WTC11 (cell line): ENCODE data around the gene PCK2. TPM values are rescaled to one million over a fixed set of nuclear protein-coding genes. Genes with fewer than 3 reads are reported as not detected.

Experiments
- ATAC-seq: fragments of 200-7000 bp; cut with Tn5 transposase; 2 replicates; pipeline ENCODE4 v1.10.0; 2021; ENCODE audit warnings: mild to moderate bottlenecking, moderate library complexity
- CTCF ChIA-PET: fragments of 300-600 bp; sonication (Branson Sonifier 250); formaldehyde crosslinking; loops from one replicate; lab custom pipeline; 2021; ENCODE audit warnings: antibody characterized with exemption; lab: Charles Lee
- POLR2A ChIA-PET: fragments of 350-600 bp; sonication (Branson Sonifier 250); formaldehyde crosslinking; loops from one replicate; lab custom pipeline; 2021; ENCODE audit warnings: antibody characterized with exemption; lab: Charles Lee
- DNase-seq: peaks from one replicate; pipeline ENCODE4 v3.0.0; 2021; ENCODE audit warnings: low spot score
- H3K27ac Mint-ChIP-seq: 2 replicates; pipeline ENCODE4 v1.8.0; 2021; ENCODE audit warnings: mixed read lengths
- H3K27me3 Mint-ChIP-seq: 2 replicates; pipeline ENCODE4 v1.8.0; 2021; ENCODE audit warnings: low read depth, mild to moderate bottlenecking, moderate library complexity, mixed read lengths
- H3K36me3 Mint-ChIP-seq: 2 replicates; pipeline ENCODE4 v1.8.0; 2021; ENCODE audit warnings: mixed read lengths
- H3K4me1 Mint-ChIP-seq: 2 replicates; pipeline ENCODE4 v1.8.0; 2022; ENCODE audit warnings: mixed read lengths
- H3K4me3 Mint-ChIP-seq: 2 replicates; pipeline ENCODE4 v1.8.0; 2021; ENCODE audit warnings: mild to moderate bottlenecking, moderate library complexity, mixed read lengths
- H3K9me3 Mint-ChIP-seq: 2 replicates; pipeline ENCODE4 v1.8.0; 2021; ENCODE audit warnings: mixed read lengths
- CDX4 ChIP-seq: fragments of 250-450 bp; sonication (Bioruptor Pico); IDR thresholded peaks from 2 replicates; pipeline ENCODE4 v1.9.0; 2021; ENCODE audit warnings: moderate library complexity, mild to moderate bottlenecking, inconsistent platforms, borderline replicate concordance
- CREM ChIP-seq: sonication (generic); formaldehyde crosslinking; IDR thresholded peaks from 2 replicates; pipeline ENCODE4 v1.8.1; 2022; ENCODE audit warnings: mild to moderate bottlenecking, missing genetic modification reagents, moderate library complexity
- ELF4 ChIP-seq: sonication (generic); formaldehyde crosslinking; IDR thresholded peaks from 2 replicates; pipeline ENCODE4 v1.8.1; 2022; ENCODE audit warnings: low read depth, mild to moderate bottlenecking, moderate library complexity, missing genetic modification reagents
- ERG ChIP-seq: fragments of 250-450 bp; sonication (Bioruptor Pico); IDR thresholded peaks from 2 replicates; pipeline ENCODE4 v1.8.0; 2021; ENCODE audit warnings: mild to moderate bottlenecking
- ESRRA ChIP-seq: sonication (generic); formaldehyde crosslinking; IDR thresholded peaks from 2 replicates; pipeline ENCODE4 v1.8.1; 2022; ENCODE audit warnings: mild to moderate bottlenecking, missing genetic modification reagents, borderline replicate concordance
- ETV6 ChIP-seq: sonication (generic); formaldehyde crosslinking; IDR thresholded peaks from 2 replicates; pipeline ENCODE4 v1.8.1; 2022; ENCODE audit warnings: mild to moderate bottlenecking, missing genetic modification reagents
- FOXJ3 ChIP-seq: sonication (generic); formaldehyde crosslinking; IDR thresholded peaks from 2 replicates; pipeline ENCODE4 v1.9.0; 2021; ENCODE audit warnings: missing genetic modification reagents, mild to moderate bottlenecking, borderline replicate concordance
- HMGA2 ChIP-seq: fragments of 250-450 bp; sonication (Bioruptor Pico); IDR thresholded peaks from 2 replicates; pipeline ENCODE4 v1.4.0; 2021; ENCODE audit warnings: mild to moderate bottlenecking, moderate library complexity
- IRF2 ChIP-seq: sonication (generic); formaldehyde crosslinking; IDR thresholded peaks from 2 replicates; pipeline ENCODE4 v1.8.0; 2022; ENCODE audit warnings: low read depth, missing genetic modification reagents, borderline replicate concordance
- MXD4 ChIP-seq: fragments of 250-450 bp; sonication (Bioruptor Pico); IDR thresholded peaks from 2 replicates; pipeline ENCODE4 v1.8.0; 2021; ENCODE audit warnings: mild to moderate bottlenecking, moderate library complexity, borderline replicate concordance
- NFATC4 ChIP-seq: fragments of 250-450 bp; sonication (Bioruptor Pico); IDR thresholded peaks from 2 replicates; pipeline ENCODE4 v1.9.0; 2021; ENCODE audit warnings: mild to moderate bottlenecking
- PRRX2 ChIP-seq: fragments of 250-450 bp; sonication (Bioruptor Pico); IDR thresholded peaks from 2 replicates; pipeline ENCODE4 v1.8.0; 2021; ENCODE audit warnings: mild to moderate bottlenecking
- SMAD4 ChIP-seq: sonication (generic); formaldehyde crosslinking; IDR thresholded peaks from 2 replicates; pipeline ENCODE4 v1.8.0; 2022; ENCODE audit warnings: mild to moderate bottlenecking, missing genetic modification reagents
- TEAD4 ChIP-seq: sonication (generic); formaldehyde crosslinking; IDR thresholded peaks from 2 replicates; pipeline ENCODE4 v1.8.0; 2022; ENCODE audit warnings: mild to moderate bottlenecking, missing genetic modification reagents
- TP53 ChIP-seq: sonication (generic); formaldehyde crosslinking; IDR thresholded peaks from 2 replicates; pipeline ENCODE4 v1.8.1; 2023; ENCODE audit warnings: mild to moderate bottlenecking, missing genetic modification reagents
- ZNF219 ChIP-seq: sonication (generic); formaldehyde crosslinking; IDR thresholded peaks from 2 replicates; pipeline ENCODE4 v1.8.0; 2023; ENCODE audit warnings: missing genetic modification reagents, mild to moderate bottlenecking, borderline replicate concordance
- ZNF263 ChIP-seq: sonication (generic); formaldehyde crosslinking; IDR thresholded peaks from 2 replicates; pipeline ENCODE4 v1.8.1; 2022; ENCODE audit warnings: low read depth, mild to moderate bottlenecking, moderate library complexity, missing genetic modification reagents
- ZNF423 ChIP-seq: fragments of 250-450 bp; sonication (Bioruptor Pico); IDR thresholded peaks from 2 replicates; pipeline ENCODE4 v2.1.2; 2022; ENCODE audit warnings: mild to moderate bottlenecking, moderate library complexity
- total RNA-seq: library from RNA; stranded (reverse); gene quantifications from 3 replicates; pipeline ENCODE4 v1.2.3, GENCODE V29; 2021
- TF ChIP-seq, protein P1 (sequence below): sonication (generic); formaldehyde crosslinking; conservative IDR thresholded peaks from 2 replicates; pipeline ENCODE4 v1.8.1; 2022; ENCODE audit warnings: mild to moderate bottlenecking, missing genetic modification reagents
- TF ChIP-seq, protein P2 (sequence below): sonication (generic); formaldehyde crosslinking; IDR thresholded peaks from 2 replicates; pipeline ENCODE4 v1.8.1; 2023; ENCODE audit warnings: mild to moderate bottlenecking, missing genetic modification reagents
- TF ChIP-seq, protein P3 (sequence below): fragments of 250-450 bp; sonication (Bioruptor Pico); IDR thresholded peaks from 2 replicates; pipeline ENCODE4 v1.9.0; 2021; ENCODE audit warnings: mild to moderate bottlenecking, borderline replicate concordance
- TF ChIP-seq, protein P4 (sequence below): sonication (generic); formaldehyde crosslinking; IDR thresholded peaks from 2 replicates; pipeline ENCODE4 v1.8.0; 2022; ENCODE audit warnings: mild to moderate bottlenecking, missing genetic modification reagents
- TF ChIP-seq, protein P5 (sequence below): sonication (generic); formaldehyde crosslinking; IDR thresholded peaks from 2 replicates; pipeline ENCODE4 v1.8.1; 2023; ENCODE audit warnings: mild to moderate bottlenecking, missing genetic modification reagents
- TF ChIP-seq, protein P6 (sequence below): fragments of 200-600 bp; IDR thresholded peaks from 2 replicates; pipeline ENCODE4 v1.8.0; 2022; ENCODE audit warnings: antibody characterized with exemption

PCK2 gene
- total RNA-seq, 1 experiment from 2014 or later: 67.0 TPM

GRCh38 chr14:24143511-24143910 lies 49.4 kb downstream of the PCK2 start:
- POLR2A ChIA-PET: no interaction called here
- CTCF ChIA-PET: interaction anchor here (1.5 kb wide), 1 partner anchor 18 kb away, joined by 3 read pairs; the partner anchor contains the start of gene IRF9
- no peaks in the 10 kb centered on the region for H3K27me3 Mint-ChIP-seq
- H3K27ac Mint-ChIP-seq: no peak overlapping the region
- H3K9me3 Mint-ChIP-seq: no peaks in the 10 kb centered on the region
- TF ChIP-seq, protein P1, sequence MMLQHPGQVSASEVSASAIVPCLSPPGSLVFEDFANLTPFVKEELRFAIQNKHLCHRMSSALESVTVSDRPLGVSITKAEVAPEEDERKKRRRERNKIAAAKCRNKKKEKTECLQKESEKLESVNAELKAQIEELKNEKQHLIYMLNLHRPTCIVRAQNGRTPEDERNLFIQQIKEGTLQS (CRISPR knock-in tag): no peak
- TF ChIP-seq ZNF219 (CRISPR knock-in tag) (no peak), HMGA2 (CRISPR knock-in tag) (no peak), TP53 (CRISPR knock-in tag) (no peak), IRF2 (CRISPR knock-in tag) (no peak), FOXJ3 (CRISPR knock-in tag) (no peak), ZNF263 (no peak), CDX4 (CRISPR knock-in tag) (no peak), CREM (no peak), ZNF423 (no peak), MXD4 (CRISPR knock-in tag) (no peak), ERG (no peak), SMAD4 (no peak), TEAD4 (no peak), ETV6 (CRISPR knock-in tag) (no peak)
- TF ChIP-seq, protein P2, sequence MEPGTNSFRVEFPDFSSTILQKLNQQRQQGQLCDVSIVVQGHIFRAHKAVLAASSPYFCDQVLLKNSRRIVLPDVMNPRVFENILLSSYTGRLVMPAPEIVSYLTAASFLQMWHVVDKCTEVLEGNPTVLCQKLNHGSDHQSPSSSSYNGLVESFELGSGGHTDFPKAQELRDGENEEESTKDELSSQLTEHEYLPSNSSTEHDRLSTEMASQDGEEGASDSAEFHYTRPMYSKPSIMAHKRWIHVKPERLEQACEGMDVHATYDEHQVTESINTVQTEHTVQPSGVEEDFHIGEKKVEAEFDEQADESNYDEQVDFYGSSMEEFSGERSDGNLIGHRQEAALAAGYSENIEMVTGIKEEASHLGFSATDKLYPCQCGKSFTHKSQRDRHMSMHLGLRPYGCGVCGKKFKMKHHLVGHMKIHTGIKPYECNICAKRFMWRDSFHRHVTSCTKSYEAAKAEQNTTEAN (CRISPR knock-in tag): no peak
- TF ChIP-seq, protein P3, sequence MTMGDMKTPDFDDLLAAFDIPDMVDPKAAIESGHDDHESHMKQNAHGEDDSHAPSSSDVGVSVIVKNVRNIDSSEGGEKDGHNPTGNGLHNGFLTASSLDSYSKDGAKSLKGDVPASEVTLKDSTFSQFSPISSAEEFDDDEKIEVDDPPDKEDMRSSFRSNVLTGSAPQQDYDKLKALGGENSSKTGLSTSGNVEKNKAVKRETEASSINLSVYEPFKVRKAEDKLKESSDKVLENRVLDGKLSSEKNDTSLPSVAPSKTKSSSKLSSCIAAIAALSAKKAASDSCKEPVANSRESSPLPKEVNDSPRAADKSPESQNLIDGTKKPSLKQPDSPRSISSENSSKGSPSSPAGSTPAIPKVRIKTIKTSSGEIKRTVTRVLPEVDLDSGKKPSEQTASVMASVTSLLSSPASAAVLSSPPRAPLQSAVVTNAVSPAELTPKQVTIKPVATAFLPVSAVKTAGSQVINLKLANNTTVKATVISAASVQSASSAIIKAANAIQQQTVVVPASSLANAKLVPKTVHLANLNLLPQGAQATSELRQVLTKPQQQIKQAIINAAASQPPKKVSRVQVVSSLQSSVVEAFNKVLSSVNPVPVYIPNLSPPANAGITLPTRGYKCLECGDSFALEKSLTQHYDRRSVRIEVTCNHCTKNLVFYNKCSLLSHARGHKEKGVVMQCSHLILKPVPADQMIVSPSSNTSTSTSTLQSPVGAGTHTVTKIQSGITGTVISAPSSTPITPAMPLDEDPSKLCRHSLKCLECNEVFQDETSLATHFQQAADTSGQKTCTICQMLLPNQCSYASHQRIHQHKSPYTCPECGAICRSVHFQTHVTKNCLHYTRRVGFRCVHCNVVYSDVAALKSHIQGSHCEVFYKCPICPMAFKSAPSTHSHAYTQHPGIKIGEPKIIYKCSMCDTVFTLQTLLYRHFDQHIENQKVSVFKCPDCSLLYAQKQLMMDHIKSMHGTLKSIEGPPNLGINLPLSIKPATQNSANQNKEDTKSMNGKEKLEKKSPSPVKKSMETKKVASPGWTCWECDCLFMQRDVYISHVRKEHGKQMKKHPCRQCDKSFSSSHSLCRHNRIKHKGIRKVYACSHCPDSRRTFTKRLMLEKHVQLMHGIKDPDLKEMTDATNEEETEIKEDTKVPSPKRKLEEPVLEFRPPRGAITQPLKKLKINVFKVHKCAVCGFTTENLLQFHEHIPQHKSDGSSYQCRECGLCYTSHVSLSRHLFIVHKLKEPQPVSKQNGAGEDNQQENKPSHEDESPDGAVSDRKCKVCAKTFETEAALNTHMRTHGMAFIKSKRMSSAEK (CRISPR knock-in tag): no peak
- TF ChIP-seq, protein P4, sequence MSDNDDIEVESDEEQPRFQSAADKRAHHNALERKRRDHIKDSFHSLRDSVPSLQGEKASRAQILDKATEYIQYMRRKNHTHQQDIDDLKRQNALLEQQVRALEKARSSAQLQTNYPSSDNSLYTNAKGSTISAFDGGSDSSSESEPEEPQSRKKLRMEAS (CRISPR knock-in tag): no peak
- H3K36me3 Mint-ChIP-seq: peaks cover 29% of the 10 kb centered on the region
- ATAC-seq (no peak), DNase-seq (no peak)
- peaks cover 29% of the 10 kb centered on the region for H3K4me1 Mint-ChIP-seq
- H3K4me3 Mint-ChIP-seq: no peak overlapping the region

GRCh38 chr14:24144451-24144850 lies 50.3 kb downstream of the PCK2 start:
- Mint-ChIP-seq H3K4me1 (peaks cover 28% of the 10 kb centered on the region), H3K27ac (no peak overlapping the region), H3K36me3 (peaks cover 26% of the 10 kb centered on the region), H3K27me3 (no peaks in the 10 kb centered on the region), H3K9me3 (no peaks in the 10 kb centered on the region), H3K4me3 (no peak overlapping the region)
- ATAC-seq: no peak
- ChIA-PET POLR2A (no interaction called here), CTCF (interaction anchor here (1.5 kb wide), 1 partner anchor 17 kb away, joined by 3 read pairs; the partner anchor contains the start of gene IRF9)
- DNase-seq: no peak
- no peak for TF ChIP-seq ELF4 (CRISPR knock-in tag)
- TF ChIP-seq ESRRA (CRISPR knock-in tag): no peak
- no peak for TF ChIP-seq NFATC4
- TF ChIP-seq CDX4 (CRISPR knock-in tag): no peak
- no peak for TF ChIP-seq PRRX2
- TF ChIP-seq, protein P5, sequence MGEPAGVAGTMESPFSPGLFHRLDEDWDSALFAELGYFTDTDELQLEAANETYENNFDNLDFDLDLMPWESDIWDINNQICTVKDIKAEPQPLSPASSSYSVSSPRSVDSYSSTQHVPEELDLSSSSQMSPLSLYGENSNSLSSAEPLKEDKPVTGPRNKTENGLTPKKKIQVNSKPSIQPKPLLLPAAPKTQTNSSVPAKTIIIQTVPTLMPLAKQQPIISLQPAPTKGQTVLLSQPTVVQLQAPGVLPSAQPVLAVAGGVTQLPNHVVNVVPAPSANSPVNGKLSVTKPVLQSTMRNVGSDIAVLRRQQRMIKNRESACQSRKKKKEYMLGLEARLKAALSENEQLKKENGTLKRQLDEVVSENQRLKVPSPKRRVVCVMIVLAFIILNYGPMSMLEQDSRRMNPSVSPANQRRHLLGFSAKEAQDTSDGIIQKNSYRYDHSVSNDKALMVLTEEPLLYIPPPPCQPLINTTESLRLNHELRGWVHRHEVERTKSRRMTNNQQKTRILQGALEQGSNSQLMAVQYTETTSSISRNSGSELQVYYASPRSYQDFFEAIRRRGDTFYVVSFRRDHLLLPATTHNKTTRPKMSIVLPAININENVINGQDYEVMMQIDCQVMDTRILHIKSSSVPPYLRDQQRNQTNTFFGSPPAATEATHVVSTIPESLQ (CRISPR knock-in tag): no peak
- TF ChIP-seq, protein P6, sequence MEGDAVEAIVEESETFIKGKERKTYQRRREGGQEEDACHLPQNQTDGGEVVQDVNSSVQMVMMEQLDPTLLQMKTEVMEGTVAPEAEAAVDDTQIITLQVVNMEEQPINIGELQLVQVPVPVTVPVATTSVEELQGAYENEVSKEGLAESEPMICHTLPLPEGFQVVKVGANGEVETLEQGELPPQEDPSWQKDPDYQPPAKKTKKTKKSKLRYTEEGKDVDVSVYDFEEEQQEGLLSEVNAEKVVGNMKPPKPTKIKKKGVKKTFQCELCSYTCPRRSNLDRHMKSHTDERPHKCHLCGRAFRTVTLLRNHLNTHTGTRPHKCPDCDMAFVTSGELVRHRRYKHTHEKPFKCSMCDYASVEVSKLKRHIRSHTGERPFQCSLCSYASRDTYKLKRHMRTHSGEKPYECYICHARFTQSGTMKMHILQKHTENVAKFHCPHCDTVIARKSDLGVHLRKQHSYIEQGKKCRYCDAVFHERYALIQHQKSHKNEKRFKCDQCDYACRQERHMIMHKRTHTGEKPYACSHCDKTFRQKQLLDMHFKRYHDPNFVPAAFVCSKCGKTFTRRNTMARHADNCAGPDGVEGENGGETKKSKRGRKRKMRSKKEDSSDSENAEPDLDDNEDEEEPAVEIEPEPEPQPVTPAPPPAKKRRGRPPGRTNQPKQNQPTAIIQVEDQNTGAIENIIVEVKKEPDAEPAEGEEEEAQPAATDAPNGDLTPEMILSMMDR: no peak
- TF ChIP-seq HMGA2 (CRISPR knock-in tag): no peak
- TF ChIP-seq ZNF219 (CRISPR knock-in tag): no peak
